CD4-positive, alpha-beta T cell (primary cell): ENCODE measurements around the gene STK32B. TPM values are rescaled to one million over a fixed set of nuclear protein-coding genes. Genes with fewer than 3 reads are reported as not detected.

Source experiments
- ATAC-seq: fragments of 200-7000 bp; cut with Tn5 transposase; one replicate; pipeline ENCODE4 v1.10.0; 2022; ENCODE audit warnings: mild to moderate bottlenecking; ENCODE audit not compliant: poor library complexity
- CTCF ChIA-PET: fragments of 350-600 bp; sonication (Branson Sonifier 250); formaldehyde crosslinking; loops from one replicate; lab custom pipeline; 2021; ENCODE audit warnings: antibody characterized with exemption, inconsistent platforms; lab: Charles Lee
- POLR2A ChIA-PET: fragments of 350-600 bp; sonication (Branson Sonifier 250); formaldehyde crosslinking; loops from one replicate; lab custom pipeline; 2021; ENCODE audit warnings: antibody characterized with exemption, inconsistent platforms; lab: Charles Lee
- DNase-seq, 14 experiments: peaks; one replicate each; pipeline ENCODE4 v3.0.0-alpha.2; 2013 to 2020; ENCODE audit warnings: mixed read lengths in 2 of 14
- H3K27ac ChIP-seq, 2 donors: one replicate each; pipeline versions ENCODE4 v1.5.1 to v1.7.0; 2013; ENCODE audit warnings: low read length in 2 of 2, low read depth in 1 of 2, mild to moderate bottlenecking in 1 of 2
- H3K27me3 ChIP-seq, 2 experiments: 1 replicate in 1 of 2; 2 replicates in 1 of 2; pipeline versions ENCODE4 v1.6.1 to v1.7.0; 2013; ENCODE audit warnings: low read length in 2 of 2, control low read depth in 1 of 2, mild to moderate bottlenecking in 1 of 2, moderate library complexity in 1 of 2; ENCODE audit not compliant: insufficient read depth in 2 of 2, control insufficient read depth in 1 of 2
- H3K36me3 ChIP-seq: one replicate; pipeline ENCODE4 v1.6.1; 2013; ENCODE audit warnings: low read length, control low read depth; ENCODE audit not compliant: insufficient read depth
- H3K4me1 ChIP-seq: one replicate; pipeline ENCODE4 v1.6.1; 2013; ENCODE audit warnings: low read length, control low read depth; ENCODE audit not compliant: insufficient read depth
- H3K4me3 ChIP-seq: one replicate; pipeline ENCODE4 v1.5.1; 2013; ENCODE audit warnings: mild to moderate bottlenecking, low read length, moderate library complexity
- H3K9me3 ChIP-seq, 2 experiments: 1 replicate in 1 of 2; 2 replicates in 1 of 2; pipeline versions ENCODE4 v1.6.1 to v1.7.0; 2013; ENCODE audit warnings: low read length in 2 of 2, mild to moderate bottlenecking in 2 of 2, control low read depth in 1 of 2, moderate library complexity in 1 of 2; ENCODE audit not compliant: control insufficient read depth in 1 of 2, insufficient read depth in 1 of 2
- H3K27ac Mint-ChIP-seq: one replicate; pipeline ENCODE4 v1.8.0; 2020; ENCODE audit warnings: mixed read lengths
- H3K27me3 Mint-ChIP-seq: one replicate; pipeline ENCODE4 v1.8.0; 2021; ENCODE audit warnings: mixed read lengths
- H3K36me3 Mint-ChIP-seq: one replicate; pipeline ENCODE4 v1.8.0; 2021; ENCODE audit warnings: low read depth, mixed read lengths
- H3K4me1 Mint-ChIP-seq: one replicate; pipeline ENCODE4 v1.8.0; 2021; ENCODE audit warnings: low read depth, mixed read lengths
- H3K4me3 Mint-ChIP-seq: one replicate; pipeline ENCODE4 v1.8.0; 2020; ENCODE audit warnings: mild to moderate bottlenecking, mixed read lengths
- H3K9me3 Mint-ChIP-seq: one replicate; pipeline ENCODE4 v1.8.0; 2020; ENCODE audit warnings: mixed read lengths
- intact Hi-C, 2 experiments: fragments of 100-400 bp; cut with DNase I in 1 of 2; cut with micrococcal nuclease in 1 of 2; formaldehyde crosslinking; loops; one replicate each; pipeline versions ENCODE4 v1.15.1 to v1.9.0; 2023 to 2025; cut with DNase I, micrococcal nuclease
- total RNA-seq, 174 experiments: library from RNA in 2 of 174; stranded (reverse) in 2 of 174; gene quantifications; one replicate each; pipeline ENCODE4 v1.2.3 and lab custom pipeline; 2021 to 2026
- TF ChIP-seq, protein P1 (sequence below): fragments of 200-600 bp; IDR thresholded peaks from one replicate; pipeline ENCODE4 v1.8.0; 2022; ENCODE audit warnings: antibody characterized with exemption, mild to moderate bottlenecking

The STK32B gene
- total RNA-seq, 2 experiments from 2014 or later: not detected

DNA sequence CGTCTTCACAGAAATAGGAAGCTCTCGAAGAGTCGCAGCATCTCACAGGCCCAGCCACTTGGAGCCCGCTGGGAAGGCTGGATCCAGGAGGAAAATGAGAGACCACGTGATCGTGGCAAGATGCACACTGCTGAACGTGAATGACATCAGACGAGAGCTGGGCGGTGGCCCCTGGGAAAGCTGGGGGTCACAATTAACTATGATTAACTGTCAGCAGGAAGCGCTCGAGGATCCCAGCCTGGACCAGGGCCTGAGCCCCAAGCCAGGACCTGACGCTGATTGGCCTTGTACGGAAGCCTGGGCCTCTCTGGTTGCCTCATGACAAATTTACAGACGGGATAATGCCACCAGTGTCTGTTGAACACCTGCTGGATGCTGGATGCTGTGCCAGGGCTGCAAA lies 335.6 kb downstream of the STK32B start:
- Mint-ChIP-seq H3K27me3 (no peaks in the 10 kb centered on the region), H3K27ac (no peak overlapping the region), H3K36me3 (no peaks in the 10 kb centered on the region), H3K9me3 (no peaks in the 10 kb centered on the region), H3K4me3 (no peak overlapping the region), H3K4me1 (no peaks in the 10 kb centered on the region)
- DNase-seq (no peak), ATAC-seq (no peak)
- H3K9me3 ChIP-seq: peaks cover 0 to 11% of the 10 kb centered on the region in 2 experiments
- no peaks in the 10 kb centered on the region for H3K27me3 ChIP-seq
- intact Hi-C loops: no loop called here
- POLR2A ChIA-PET: no interaction called here
- CTCF ChIA-PET: no interaction called here
- TF ChIP-seq, protein P1, sequence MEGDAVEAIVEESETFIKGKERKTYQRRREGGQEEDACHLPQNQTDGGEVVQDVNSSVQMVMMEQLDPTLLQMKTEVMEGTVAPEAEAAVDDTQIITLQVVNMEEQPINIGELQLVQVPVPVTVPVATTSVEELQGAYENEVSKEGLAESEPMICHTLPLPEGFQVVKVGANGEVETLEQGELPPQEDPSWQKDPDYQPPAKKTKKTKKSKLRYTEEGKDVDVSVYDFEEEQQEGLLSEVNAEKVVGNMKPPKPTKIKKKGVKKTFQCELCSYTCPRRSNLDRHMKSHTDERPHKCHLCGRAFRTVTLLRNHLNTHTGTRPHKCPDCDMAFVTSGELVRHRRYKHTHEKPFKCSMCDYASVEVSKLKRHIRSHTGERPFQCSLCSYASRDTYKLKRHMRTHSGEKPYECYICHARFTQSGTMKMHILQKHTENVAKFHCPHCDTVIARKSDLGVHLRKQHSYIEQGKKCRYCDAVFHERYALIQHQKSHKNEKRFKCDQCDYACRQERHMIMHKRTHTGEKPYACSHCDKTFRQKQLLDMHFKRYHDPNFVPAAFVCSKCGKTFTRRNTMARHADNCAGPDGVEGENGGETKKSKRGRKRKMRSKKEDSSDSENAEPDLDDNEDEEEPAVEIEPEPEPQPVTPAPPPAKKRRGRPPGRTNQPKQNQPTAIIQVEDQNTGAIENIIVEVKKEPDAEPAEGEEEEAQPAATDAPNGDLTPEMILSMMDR: no peak
- H3K4me1 ChIP-seq: no peaks in the 10 kb centered on the region
- H3K4me3 ChIP-seq: no peak overlapping the region
- no peak overlapping the region for H3K27ac ChIP-seq
- no peaks in the 10 kb centered on the region for H3K36me3 ChIP-seq

DNA sequence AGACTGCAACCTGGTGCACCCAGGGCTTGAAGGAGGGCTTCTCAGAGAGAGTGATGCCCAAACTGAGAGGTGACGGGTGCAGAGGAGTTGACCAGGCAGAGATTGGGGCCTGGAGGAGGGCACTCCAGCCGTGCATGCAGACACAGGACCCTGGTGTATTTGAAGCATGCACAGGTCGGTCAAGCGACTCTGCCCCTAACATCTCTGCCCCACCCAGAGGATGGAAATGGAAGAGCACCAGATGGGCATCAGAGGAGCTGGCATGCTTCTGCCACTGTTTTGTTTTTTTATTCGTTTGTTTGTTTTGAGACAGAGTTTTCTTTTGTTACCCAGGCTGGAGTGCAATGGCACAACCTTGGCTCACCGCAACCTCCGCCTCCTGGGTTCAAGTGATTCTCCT lies 336.2 kb downstream of the STK32B start:
- Mint-ChIP-seq H3K9me3 (no peaks in the 10 kb centered on the region), H3K4me1 (no peaks in the 10 kb centered on the region), H3K27me3 (no peaks in the 10 kb centered on the region), H3K27ac (no peak overlapping the region), H3K36me3 (no peaks in the 10 kb centered on the region), H3K4me3 (no peak overlapping the region)
- H3K27ac ChIP-seq: no peak overlapping the region
- TF ChIP-seq, protein P1: no peak
- ATAC-seq (no peak), DNase-seq (no peak)
- POLR2A ChIA-PET: no interaction called here
- H3K36me3 ChIP-seq: no peaks in the 10 kb centered on the region
- CTCF ChIA-PET: no interaction called here
- H3K4me3 ChIP-seq: no peak overlapping the region
- no peaks in the 10 kb centered on the region for H3K27me3 ChIP-seq
- intact Hi-C loops: no loop called here
- no peaks in the 10 kb centered on the region for H3K4me1 ChIP-seq
- H3K9me3 ChIP-seq: peaks cover 0 to 11% of the 10 kb centered on the region in 2 experiments

DNA sequence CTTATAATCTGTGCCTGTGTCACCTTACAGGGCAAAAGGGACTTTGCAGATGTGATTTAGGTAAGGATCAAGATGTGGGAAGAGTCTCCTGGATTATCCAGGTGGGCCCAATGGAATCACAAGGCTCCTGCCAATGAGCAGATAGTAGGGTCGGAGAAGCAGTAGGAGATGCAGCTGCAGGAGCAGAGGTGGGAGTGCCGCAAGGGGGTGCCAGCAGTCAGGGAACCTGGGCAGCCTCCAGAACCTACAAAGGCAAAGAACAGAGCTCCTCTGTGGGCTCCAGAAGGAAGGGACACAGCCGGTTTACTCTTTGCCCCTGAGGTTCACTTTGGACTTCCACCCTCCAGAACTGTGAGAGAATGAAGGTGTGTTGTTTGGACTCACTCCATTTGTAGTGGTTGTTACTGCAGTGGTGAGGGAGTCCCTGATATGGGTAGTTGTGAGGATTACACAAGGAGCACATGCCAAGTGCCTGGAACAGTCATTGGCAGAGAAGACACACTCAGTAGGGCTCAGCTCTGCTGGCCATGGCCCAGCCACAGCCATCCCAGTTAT lies 338.6 kb downstream of the STK32B start:
- Mint-ChIP-seq H3K9me3 (no peaks in the 10 kb centered on the region), H3K27ac (no peak overlapping the region), H3K36me3 (no peaks in the 10 kb centered on the region), H3K4me1 (no peaks in the 10 kb centered on the region), H3K4me3 (no peak overlapping the region), H3K27me3 (no peaks in the 10 kb centered on the region)
- TF ChIP-seq, protein P1: no peak
- no peak for ATAC-seq
- intact Hi-C loops: no loop called here
- CTCF ChIA-PET: no interaction called here
- no peaks in the 10 kb centered on the region for H3K27me3 ChIP-seq
- H3K9me3 ChIP-seq: peaks cover 0 to 6% of the 10 kb centered on the region in 2 experiments
- no peak overlapping the region for H3K4me3 ChIP-seq
- POLR2A ChIA-PET: no interaction called here
- no peak for DNase-seq
- no peaks in the 10 kb centered on the region for H3K4me1 ChIP-seq
- H3K36me3 ChIP-seq: no peaks in the 10 kb centered on the region
- H3K27ac ChIP-seq: no peak overlapping the region
